Tibial artery (tissue), 4 donors: ENCODE results near the gene GDE1.

Experiments
- DNase-seq, 2 donors: peaks; one replicate each; pipeline ENCODE4 v3.0.0-alpha.2; 2019
- H3K27ac ChIP-seq, 2 donors: fragments of 200-600 bp; sonication (generic) in 1 of 2; 1 replicate in 1 of 2; 2 replicates in 1 of 2; pipeline ENCODE4 v1.5.1; 2018 to 2019; ENCODE audit warnings: mild to moderate bottlenecking in 1 of 2
- H3K27me3 ChIP-seq, 2 donors: fragments of 200-600 bp; sonication (generic) in 1 of 2; one replicate each; pipeline versions ENCODE4 v1.5.1 to v1.6.0; 2016 to 2019
- H3K36me3 ChIP-seq, 3 donors: fragments of 200-600 bp; sonication (generic) in 2 of 3; one replicate each; pipeline ENCODE4 v1.5.1; 2016 to 2019; ENCODE audit warnings: mild to moderate bottlenecking in 2 of 3
- H3K4me1 ChIP-seq, 4 donors: fragments of 200-600 bp; sonication (generic) in 2 of 4; 1 replicate in 3 of 4; 2 replicates in 1 of 4; pipeline ENCODE4 v1.5.1; 2016 to 2019
- H3K4me3 ChIP-seq, 2 donors: fragments of 200-600 bp; sonication (generic) in 1 of 2; 1 replicate in 1 of 2; 2 replicates in 1 of 2; pipeline ENCODE4 v1.5.1; 2018 to 2019; ENCODE audit warnings: mild to moderate bottlenecking in 2 of 2
- H3K9me3 ChIP-seq, 3 donors: fragments of 200-600 bp; sonication (generic) in 1 of 3; one replicate each; pipeline ENCODE4 v1.5.1; 2016 to 2019
- intact Hi-C: fragments of 100-400 bp; cut with DNase I; formaldehyde crosslinking; loops from one replicate; pipeline ENCODE4 v1.15.0; 2023; ENCODE audit warnings: low total_unique reads
- TF ChIP-seq, protein P1 (sequence below), 2 experiments: fragments of 200-600 bp in 1 of 2; fragments of 450-650 bp in 1 of 2; IDR thresholded peaks; one replicate each; pipeline ENCODE4 v1.5.1; 2017 to 2019; ENCODE audit warnings: antibody characterized with exemption in 2 of 2, mild to moderate bottlenecking in 1 of 2, moderate library complexity in 1 of 2

GDE1 gene

DNA sequence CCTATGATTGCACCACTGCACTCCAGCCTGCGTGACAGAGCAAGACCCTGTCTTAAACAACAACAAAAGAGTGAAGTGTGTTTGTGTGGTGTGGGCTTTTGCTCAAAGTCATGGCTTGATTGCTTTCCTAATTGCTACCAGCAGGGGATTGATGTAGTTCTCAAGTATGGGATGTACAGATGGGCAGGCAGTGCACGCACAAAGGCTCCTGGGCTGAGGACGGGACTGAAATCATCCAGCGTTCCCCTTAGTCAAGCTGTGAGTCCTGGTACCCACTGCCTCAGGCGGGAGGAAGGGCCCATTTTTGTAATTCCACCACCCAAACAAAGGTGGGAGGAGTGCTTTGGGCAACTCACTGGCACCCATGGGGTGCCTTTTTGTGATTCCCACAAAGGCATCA lies 47.3 kb downstream of the GDE1 start:
- Histone ChIP-seq H3K27ac (no peak overlapping the region), H3K36me3 (no peaks in the 10 kb centered on the region), H3K27me3 (peaks cover 0 to 8% of the 10 kb centered on the region in 2 donors), H3K4me1 (no peaks in the 10 kb centered on the region), H3K9me3 (no peaks in the 10 kb centered on the region), H3K4me3 (no peak overlapping the region)
- TF ChIP-seq, protein P1, sequence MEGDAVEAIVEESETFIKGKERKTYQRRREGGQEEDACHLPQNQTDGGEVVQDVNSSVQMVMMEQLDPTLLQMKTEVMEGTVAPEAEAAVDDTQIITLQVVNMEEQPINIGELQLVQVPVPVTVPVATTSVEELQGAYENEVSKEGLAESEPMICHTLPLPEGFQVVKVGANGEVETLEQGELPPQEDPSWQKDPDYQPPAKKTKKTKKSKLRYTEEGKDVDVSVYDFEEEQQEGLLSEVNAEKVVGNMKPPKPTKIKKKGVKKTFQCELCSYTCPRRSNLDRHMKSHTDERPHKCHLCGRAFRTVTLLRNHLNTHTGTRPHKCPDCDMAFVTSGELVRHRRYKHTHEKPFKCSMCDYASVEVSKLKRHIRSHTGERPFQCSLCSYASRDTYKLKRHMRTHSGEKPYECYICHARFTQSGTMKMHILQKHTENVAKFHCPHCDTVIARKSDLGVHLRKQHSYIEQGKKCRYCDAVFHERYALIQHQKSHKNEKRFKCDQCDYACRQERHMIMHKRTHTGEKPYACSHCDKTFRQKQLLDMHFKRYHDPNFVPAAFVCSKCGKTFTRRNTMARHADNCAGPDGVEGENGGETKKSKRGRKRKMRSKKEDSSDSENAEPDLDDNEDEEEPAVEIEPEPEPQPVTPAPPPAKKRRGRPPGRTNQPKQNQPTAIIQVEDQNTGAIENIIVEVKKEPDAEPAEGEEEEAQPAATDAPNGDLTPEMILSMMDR (IDR thresholded peaks at IDR 0.05) = no peak
- no peak for DNase-seq
- intact Hi-C loops = no loop called here

DNA sequence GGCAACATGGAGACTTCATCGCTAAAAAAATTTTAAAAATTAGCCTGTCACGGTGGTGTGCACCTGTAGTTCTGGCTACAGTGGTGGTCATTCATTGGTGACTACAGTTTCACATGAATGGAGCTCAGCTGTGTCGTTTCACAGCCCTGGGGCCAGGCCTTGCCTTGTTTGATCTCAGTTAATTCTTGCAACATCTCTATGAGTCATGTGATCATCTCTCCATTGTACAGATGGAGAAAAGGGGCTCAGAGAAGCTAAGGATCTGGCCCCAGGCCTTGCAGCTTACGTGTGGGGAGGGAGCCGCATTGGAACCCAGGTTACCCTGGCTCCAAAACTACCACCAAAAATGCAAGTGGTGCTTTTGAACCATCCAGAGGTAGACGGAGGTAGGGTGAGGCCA lies 49.4 kb downstream of the GDE1 start:
- no peaks in the 10 kb centered on the region for H3K9me3 ChIP-seq
- no peak for DNase-seq
- peaks cover 0 to 5% of the 10 kb centered on the region in 2 donors for H3K27me3 ChIP-seq
- no peak overlapping the region for H3K27ac ChIP-seq
- no peak overlapping the region for H3K4me3 ChIP-seq
- TF ChIP-seq, protein P1 (IDR thresholded peaks at IDR 0.05) = no peak
- H3K4me1 ChIP-seq = no peaks in the 10 kb centered on the region
- no peaks in the 10 kb centered on the region for H3K36me3 ChIP-seq
- intact Hi-C loops = no loop called here

DNA sequence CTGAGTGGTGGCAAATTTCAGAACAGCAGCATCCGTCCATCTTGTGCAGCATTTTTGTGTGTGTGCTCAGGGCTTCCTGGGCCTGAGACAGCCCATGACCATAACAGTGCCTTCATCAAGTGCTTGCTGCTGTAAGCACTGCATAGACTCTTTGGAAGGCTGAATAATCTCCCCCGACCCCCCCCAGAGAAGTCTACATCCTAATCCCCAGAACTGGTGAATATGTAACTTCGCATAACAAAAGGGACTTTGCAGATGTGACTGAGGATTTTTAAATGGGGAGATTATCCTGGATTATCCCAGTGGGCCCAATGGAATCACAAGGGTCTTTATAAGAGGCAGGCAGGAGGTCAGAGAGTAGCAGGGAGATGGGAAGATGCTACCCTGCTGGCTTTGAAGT lies 53.6 kb downstream of the GDE1 start:
- DNase-seq = no peak
- Histone ChIP-seq H3K9me3 (no peaks in the 10 kb centered on the region), H3K27me3 (peaks cover 0 to 5% of the 10 kb centered on the region in 2 donors), H3K36me3 (no peaks in the 10 kb centered on the region), H3K4me1 (no peaks in the 10 kb centered on the region), H3K27ac (no peak overlapping the region), H3K4me3 (no peak overlapping the region)
- TF ChIP-seq, protein P1 (IDR thresholded peaks at IDR 0.05) = no peak
- intact Hi-C loops = no loop called here

DNA sequence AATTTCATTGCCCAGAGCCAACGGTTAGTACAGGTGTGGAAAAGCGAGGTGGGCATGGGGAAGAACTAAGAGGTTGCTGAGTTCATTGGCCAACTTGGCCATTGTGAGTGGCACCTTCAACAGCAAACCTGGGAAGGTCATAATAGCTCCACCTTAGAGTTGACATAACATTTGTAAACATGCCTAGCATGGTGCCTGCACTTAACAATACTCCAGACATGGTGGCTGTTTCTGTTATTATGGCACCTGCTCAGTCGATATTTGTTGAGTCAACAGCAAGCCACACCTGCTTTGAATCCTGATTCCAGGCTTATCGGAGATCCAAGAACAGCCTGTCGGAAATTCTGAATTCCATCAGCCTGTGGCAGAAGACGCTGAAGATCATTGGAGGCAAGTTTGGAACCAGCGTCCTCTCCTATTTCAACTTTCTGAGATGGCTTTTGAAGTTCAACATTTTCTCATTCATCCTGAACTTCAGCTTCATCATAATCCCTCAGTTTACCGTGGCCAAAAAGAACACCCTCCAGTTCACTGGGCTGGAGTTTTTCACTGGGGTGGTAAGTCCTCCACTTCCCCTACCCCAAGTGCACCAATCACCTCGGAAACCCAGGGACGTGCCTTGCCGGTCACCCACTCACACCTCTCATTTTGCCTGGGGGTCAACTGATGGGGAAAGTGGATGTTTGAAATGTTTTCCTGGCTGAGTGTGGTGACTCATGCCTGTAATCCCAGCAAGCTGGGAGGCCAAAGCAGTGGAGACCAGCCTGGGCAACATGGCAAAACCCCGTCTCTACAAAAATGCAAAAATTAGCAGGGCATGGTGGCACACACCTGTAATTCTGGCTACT lies 58.2 kb downstream of the GDE1 start:
- H3K4me3 ChIP-seq = no peak overlapping the region
- no peaks in the 10 kb centered on the region for H3K4me1 ChIP-seq
- intact Hi-C loops = no loop called here
- no peaks in the 10 kb centered on the region for H3K36me3 ChIP-seq
- no peak overlapping the region for H3K27ac ChIP-seq
- TF ChIP-seq, protein P1 (IDR thresholded peaks at IDR 0.05) = no peak
- H3K9me3 ChIP-seq = no peaks in the 10 kb centered on the region
- H3K27me3 ChIP-seq = no peaks in the 10 kb centered on the region
- DNase-seq = no peak

DNA sequence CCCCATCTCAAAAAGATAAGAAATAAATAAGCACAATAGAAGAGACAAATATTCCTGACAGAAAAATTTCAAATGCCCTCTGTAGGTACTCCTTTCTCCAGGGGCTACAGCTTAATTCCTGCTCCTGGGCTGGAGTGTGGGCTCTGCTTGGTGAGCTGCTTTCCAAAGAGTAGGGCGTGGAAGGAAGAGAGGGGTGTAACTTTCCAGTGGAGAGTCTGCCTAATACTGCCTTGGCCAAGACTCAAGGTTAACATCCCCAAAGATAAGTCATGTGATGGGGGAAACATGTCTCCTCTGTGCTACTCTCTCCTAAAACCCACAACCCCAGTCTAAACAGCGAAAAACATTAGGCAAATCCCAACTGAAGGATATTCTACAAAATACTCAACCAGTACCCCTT lies 61.5 kb downstream of the GDE1 start:
- TF ChIP-seq, protein P1 (IDR thresholded peaks at IDR 0.05) = no peak
- H3K27ac ChIP-seq = no peak overlapping the region
- no peaks in the 10 kb centered on the region for H3K36me3 ChIP-seq
- H3K9me3 ChIP-seq = no peaks in the 10 kb centered on the region
- no peak overlapping the region for H3K4me3 ChIP-seq
- H3K27me3 ChIP-seq = no peaks in the 10 kb centered on the region
- no peaks in the 10 kb centered on the region for H3K4me1 ChIP-seq
- DNase-seq = no peak
- intact Hi-C loops = no loop called here
